ENCODE measurements around the gene ZBTB20. TPM values are rescaled to one million over a fixed set of nuclear protein-coding genes. Genes with fewer than 3 reads are reported as not detected.
A peak's percentile ranks its signal among the peaks of the same experiment; 100 is the strongest.

The ZBTB20 gene
- total RNA-seq, 1 experiment from 2014 or later = 3.7 TPM

DNA sequence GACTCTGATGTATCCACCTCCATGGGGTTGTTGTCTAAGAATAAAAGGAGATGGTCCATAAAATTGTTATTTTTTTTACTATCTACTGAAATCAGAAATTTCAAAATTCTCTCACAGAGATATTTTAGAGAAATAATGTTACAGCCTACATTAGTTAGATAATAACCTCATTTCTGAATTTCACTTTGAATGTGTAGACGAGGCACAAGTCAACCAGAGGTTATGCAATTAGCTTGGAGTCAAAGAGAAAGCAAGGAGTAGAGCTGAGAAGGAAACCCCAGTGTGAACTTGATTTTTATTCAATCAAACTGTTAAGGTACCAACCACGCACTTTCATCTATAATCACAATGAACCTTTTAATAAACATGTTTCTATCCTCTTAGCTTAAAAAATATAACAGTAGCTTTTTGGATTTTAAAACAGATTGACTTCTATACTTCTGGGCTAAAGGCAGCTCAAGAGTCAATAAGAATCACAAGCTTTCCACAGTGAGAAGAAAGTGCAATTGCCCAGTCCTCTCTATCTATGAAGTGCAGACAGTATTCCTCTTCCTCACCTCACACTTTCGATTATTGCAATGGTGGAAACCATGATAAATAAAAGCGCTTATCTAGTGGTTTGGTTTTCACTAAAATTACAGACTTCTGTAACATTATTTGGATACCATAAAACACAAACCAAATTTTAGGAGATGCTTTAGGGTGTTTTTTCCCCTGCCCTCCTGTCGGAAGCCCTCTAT, 403.2 kb downstream of the ZBTB20 start:
- H3K27me3 ChIP-seq (ENCODE audit: low read length) = no peaks in the 10 kb centered on the region
- intact Hi-C loops (cut with micrococcal nuclease) = no loop called here
- no peak overlapping the region for H3K4me3 ChIP-seq (ENCODE audit: low read length)
- no peak overlapping the region for H3K27ac ChIP-seq (ENCODE audit: low read length)
- no peak overlapping the region for H3K9ac ChIP-seq (ENCODE audit: low read length)
- ATAC-seq (no peak), DNase-seq (no peak)
- H4K20me1 ChIP-seq (ENCODE audit: low read length) = no peaks in the 10 kb centered on the region
- TF ChIP-seq, protein P1, sequence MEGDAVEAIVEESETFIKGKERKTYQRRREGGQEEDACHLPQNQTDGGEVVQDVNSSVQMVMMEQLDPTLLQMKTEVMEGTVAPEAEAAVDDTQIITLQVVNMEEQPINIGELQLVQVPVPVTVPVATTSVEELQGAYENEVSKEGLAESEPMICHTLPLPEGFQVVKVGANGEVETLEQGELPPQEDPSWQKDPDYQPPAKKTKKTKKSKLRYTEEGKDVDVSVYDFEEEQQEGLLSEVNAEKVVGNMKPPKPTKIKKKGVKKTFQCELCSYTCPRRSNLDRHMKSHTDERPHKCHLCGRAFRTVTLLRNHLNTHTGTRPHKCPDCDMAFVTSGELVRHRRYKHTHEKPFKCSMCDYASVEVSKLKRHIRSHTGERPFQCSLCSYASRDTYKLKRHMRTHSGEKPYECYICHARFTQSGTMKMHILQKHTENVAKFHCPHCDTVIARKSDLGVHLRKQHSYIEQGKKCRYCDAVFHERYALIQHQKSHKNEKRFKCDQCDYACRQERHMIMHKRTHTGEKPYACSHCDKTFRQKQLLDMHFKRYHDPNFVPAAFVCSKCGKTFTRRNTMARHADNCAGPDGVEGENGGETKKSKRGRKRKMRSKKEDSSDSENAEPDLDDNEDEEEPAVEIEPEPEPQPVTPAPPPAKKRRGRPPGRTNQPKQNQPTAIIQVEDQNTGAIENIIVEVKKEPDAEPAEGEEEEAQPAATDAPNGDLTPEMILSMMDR (conservative IDR thresholded peaks at IDR 0.05; ENCODE audit: low read depth, low read length) = no peak
- TF ChIP-seq EZH2 (IDR thresholded peaks at IDR 0.05; ENCODE audit: low read length, unreplicated experiment) (no peak), EZH2phosphoT487 (IDR thresholded peaks at IDR 0.05; ENCODE audit: borderline replicate concordance, low read length) (no peak)
- H3K9me3 ChIP-seq (ENCODE audit: low read length) = 0 out of 2 replicates have a peak, but pooled peaks cover 7% of the 10 kb centered on the region
- H2AFZ ChIP-seq (ENCODE audit: low read length) = no peak overlapping the region
- BruUV-seq (replicated peaks) = no TSS peak
- ChIA-PET POLR2A (ENCODE audit: unreplicated experiment) (interaction anchor here (0.6 kb wide), 1 partner anchor 186 kb away, joined by 3 read pairs; no protein-coding TSS in a partner anchor), CTCF (no interaction called here)
- no peaks in the 10 kb centered on the region for H3K79me2 ChIP-seq (ENCODE audit: low read length)
- H3K4me2 ChIP-seq (ENCODE audit: low read length) = no peak overlapping the region
- H3K4me1 ChIP-seq (ENCODE audit: insufficient read depth, low read length) = peaks cover 3% of the 10 kb centered on the region
- H3K36me3 ChIP-seq (ENCODE audit: low read depth, low read length) = no peaks in the 10 kb centered on the region
- no peaks in the 10 kb centered on the region for H3K9me2 ChIP-seq (replicated peaks; ENCODE audit: low read length)
- no peaks in the 10 kb centered on the region for H3F3A ChIP-seq (ENCODE audit: low read length, unreplicated experiment)

DNA sequence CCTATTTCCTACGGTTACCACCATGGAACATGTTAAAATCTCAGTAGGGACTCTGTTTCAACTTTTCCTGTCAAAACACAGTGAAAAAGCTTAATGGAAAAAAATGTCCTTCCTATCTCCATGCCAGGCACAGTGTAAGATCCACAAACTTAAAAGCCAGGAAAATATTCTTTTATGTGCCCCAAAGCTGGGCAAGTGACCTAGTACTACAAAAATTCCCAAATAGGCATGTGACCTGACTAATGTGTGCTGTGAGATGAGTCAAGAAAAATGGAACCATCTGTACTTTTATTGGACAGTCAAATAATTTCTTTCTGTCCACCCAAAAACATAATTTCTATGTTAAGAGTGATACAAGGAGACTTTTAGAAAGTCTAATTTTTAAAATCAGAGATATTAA, 406.0 kb downstream of the ZBTB20 start:
- no peak overlapping the region for H3K9ac ChIP-seq (ENCODE audit: low read length)
- 0 out of 2 replicates have a peak, but pooled peaks cover 12% of the 10 kb centered on the region for H3K9me3 ChIP-seq (ENCODE audit: low read length)
- no peak overlapping the region for H3K4me2 ChIP-seq (ENCODE audit: low read length)
- H3K9me2 ChIP-seq (replicated peaks; ENCODE audit: low read length) = no peaks in the 10 kb centered on the region
- no peaks in the 10 kb centered on the region for H3K36me3 ChIP-seq (ENCODE audit: low read depth, low read length)
- ChIA-PET CTCF (no interaction called here), POLR2A (ENCODE audit: unreplicated experiment) (no interaction called here)
- intact Hi-C loops (cut with micrococcal nuclease) = no loop called here
- H3F3A ChIP-seq (ENCODE audit: low read length, unreplicated experiment) = no peaks in the 10 kb centered on the region
- DNase-seq (no peak), ATAC-seq (peak; percentile 35; the same call in 1 of the 2 replicates)
- no peaks in the 10 kb centered on the region for H3K27me3 ChIP-seq (ENCODE audit: low read length)
- no peak overlapping the region for H2AFZ ChIP-seq (ENCODE audit: low read length)
- no peak overlapping the region for H3K4me3 ChIP-seq (ENCODE audit: low read length)
- peaks cover 3% of the 10 kb centered on the region for H3K4me1 ChIP-seq (ENCODE audit: insufficient read depth, low read length)
- no TSS peak for BruUV-seq (replicated peaks)
- TF ChIP-seq, protein P1 (conservative IDR thresholded peaks at IDR 0.05; ENCODE audit: low read depth, low read length) = no peak
- TF ChIP-seq EZH2 (IDR thresholded peaks at IDR 0.05; ENCODE audit: low read length, unreplicated experiment) (no peak), EZH2phosphoT487 (IDR thresholded peaks at IDR 0.05; ENCODE audit: borderline replicate concordance, low read length) (no peak)
- no peaks in the 10 kb centered on the region for H3K79me2 ChIP-seq (ENCODE audit: low read length)
- H4K20me1 ChIP-seq (ENCODE audit: low read length) = no peaks in the 10 kb centered on the region
- H3K27ac ChIP-seq (ENCODE audit: low read length) = no peak overlapping the region

DNA sequence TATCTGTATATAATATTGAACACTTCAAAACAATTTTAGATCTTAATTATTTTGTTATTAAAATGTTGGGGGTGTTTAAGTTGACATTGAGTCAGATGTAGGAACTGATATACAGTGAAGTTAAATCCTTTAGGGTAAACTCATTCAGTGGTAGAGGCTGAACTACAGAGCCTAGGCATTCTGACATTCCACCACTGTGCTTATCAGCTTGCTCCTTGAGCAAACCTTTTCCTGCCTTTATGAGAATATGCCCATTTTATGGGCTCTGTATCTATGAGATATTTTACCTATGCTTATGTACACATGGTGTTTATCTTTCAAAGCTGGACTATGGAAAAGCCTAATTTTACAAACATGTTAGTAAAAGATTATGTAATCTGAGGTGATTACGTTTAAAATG, 407.5 kb downstream of the ZBTB20 start:
- Histone ChIP-seq H3K9me3 (ENCODE audit: low read length) (0 out of 2 replicates have a peak, but pooled peaks cover 12% of the 10 kb centered on the region), H3K36me3 (ENCODE audit: low read depth, low read length) (no peaks in the 10 kb centered on the region), H3K9me2 (replicated peaks; ENCODE audit: low read length) (no peaks in the 10 kb centered on the region), H3F3A (ENCODE audit: low read length, unreplicated experiment) (no peaks in the 10 kb centered on the region), H3K4me3 (ENCODE audit: low read length) (no peak overlapping the region), H3K9ac (ENCODE audit: low read length) (no peak overlapping the region), H3K27me3 (ENCODE audit: low read length) (no peaks in the 10 kb centered on the region), H2AFZ (ENCODE audit: low read length) (no peak overlapping the region), H3K79me2 (ENCODE audit: low read length) (no peaks in the 10 kb centered on the region), H4K20me1 (ENCODE audit: low read length) (no peaks in the 10 kb centered on the region), H3K4me2 (ENCODE audit: low read length) (no peak overlapping the region), H3K4me1 (ENCODE audit: insufficient read depth, low read length) (no peaks in the 10 kb centered on the region; the same call in 1 of the 2 replicates), H3K27ac (ENCODE audit: low read length) (no peak overlapping the region)
- no TSS peak for BruUV-seq (replicated peaks)
- ChIA-PET POLR2A (ENCODE audit: unreplicated experiment) (no interaction called here), CTCF (interaction anchor here (0.6 kb wide), 1 partner anchor 26 kb away, joined by 3 read pairs; no protein-coding TSS in a partner anchor)
- no peak for TF ChIP-seq EZH2 (IDR thresholded peaks at IDR 0.05; ENCODE audit: low read length, unreplicated experiment)
- TF ChIP-seq EZH2phosphoT487 (IDR thresholded peaks at IDR 0.05; ENCODE audit: borderline replicate concordance, low read length) = no peak
- TF ChIP-seq, protein P1 (conservative IDR thresholded peaks at IDR 0.05; ENCODE audit: low read depth, low read length) = no peak
- ATAC-seq (no peak), DNase-seq (no peak)
- intact Hi-C loops (cut with micrococcal nuclease) = no loop called here

All from PC-3 (cell line).